Right lobe of liver (tissue), 6 donors: ENCODE measurements around the gene CENPF. TPM values are rescaled to one million over a fixed set of nuclear protein-coding genes. Genes with fewer than 3 reads are reported as not detected.

Experiments
- ATAC-seq, 4 donors: fragments of 200-7000 bp; cut with Tn5 transposase; one replicate each; pipeline ENCODE4 v1.9.1; 2020; ENCODE audit warnings: mild to moderate bottlenecking in 4 of 4, moderate library complexity in 4 of 4
- DNase-seq, 3 donors: peaks; one replicate each; pipeline ENCODE4 v3.0.0-alpha.2; 2020
- H3K27ac ChIP-seq, 3 donors: fragments of 200-600 bp; one replicate each; pipeline ENCODE4 v1.8.0; 2022
- H3K27me3 ChIP-seq, 2 donors: fragments of 200-600 bp; one replicate each; pipeline ENCODE4 v1.8.0; 2022
- H3K36me3 ChIP-seq, 4 donors: fragments of 200-600 bp; sonication (generic) in 1 of 4; one replicate each; pipeline versions ENCODE4 v1.5.1 to v1.8.0; 2017 to 2022; ENCODE audit warnings: control low read depth in 1 of 4
- H3K4me1 ChIP-seq, 4 donors: fragments of 200-600 bp; sonication (generic) in 1 of 4; one replicate each; pipeline versions ENCODE4 v1.5.1 to v1.8.0; 2017 to 2022; ENCODE audit warnings: control low read depth in 1 of 4
- H3K4me3 ChIP-seq, 3 donors: fragments of 200-600 bp; one replicate each; pipeline ENCODE4 v1.8.0; 2022
- H3K9me3 ChIP-seq, 4 donors: fragments of 200-600 bp; sonication (generic) in 1 of 4; one replicate each; pipeline versions ENCODE4 v1.5.1 to v1.8.0; 2017 to 2022; ENCODE audit warnings: control low read depth in 1 of 4
- POLR2A ChIP-seq: fragments of 450-650 bp; IDR thresholded peaks from one replicate; pipeline ENCODE4 v1.6.1; 2017; ENCODE audit warnings: antibody characterized with exemption, mild to moderate bottlenecking
- WGBS: methylation state at CpG from one replicate; pipeline ENCODE4 v1.1.6; 2018; ENCODE audit warnings: low coverage, low lambda C conversion rate; ENCODE audit not compliant: insufficient coverage; ENCODE audit errors: missing lambda C conversion rate; 5-methylcytosine and 5-hydroxymethylcytosine counted together
- intact Hi-C, 2 donors: fragments of 100-400 bp; cut with DNase I; formaldehyde crosslinking; loops; one replicate each; pipeline versions ENCODE4 v1.11.2 to v1.14.1; 2022
- total RNA-seq, 6 experiments: library from RNA; depleted of rRNA in 2 of 6; stranded (reverse); fragments of >200 nt in 2 of 6; fragmentation: NEBNext Ultra II Directional in 3 of 6; extraction: Animal tissue kit (Norgen Biotek cat#: 25700) in 3 of 6; gene quantifications; one replicate each; pipeline versions ENCODE4 v1.1.0 to v1.2.4, GENCODE V29; 2016 to 2023
- TF ChIP-seq, protein P1 (sequence below), 4 donors: fragments of 200-600 bp in 3 of 4; fragments of 450-650 bp in 1 of 4; IDR thresholded peaks; one replicate each; pipeline versions ENCODE4 v1.5.1 to v1.8.0; 2016 to 2022; ENCODE audit warnings: antibody characterized with exemption in 4 of 4, mild to moderate bottlenecking in 2 of 4
- donor health status: DM: no; HTN: yes; CAD: no.
- donor health status: DM: no; HTN: no; CAD: no.
- donor health status: DM: no; HTN: no; CAD: no.
- donor health status: DM: no; HTN: yes; CAD: no.
- donor health status: DM: no; HTN: yes; CAD: no.

The CENPF gene
- total RNA-seq, 6 experiments from 2014 or later, result 0.13 to 3.3 (median 1.0) TPM

- H3K4me3 ChIP-seq, result no peak overlapping the region
- DNase-seq (no peak), ATAC-seq (no peak)
- 85% methylated on average over 1 of the region's 1 CpG for WGBS
- intact Hi-C loops, result no loop called here
- H3K27ac ChIP-seq, result no peak overlapping the region
- no peaks in the 10 kb centered on the region for H3K27me3 ChIP-seq
- TF ChIP-seq POLR2A, result no peak
- TF ChIP-seq, protein P1, sequence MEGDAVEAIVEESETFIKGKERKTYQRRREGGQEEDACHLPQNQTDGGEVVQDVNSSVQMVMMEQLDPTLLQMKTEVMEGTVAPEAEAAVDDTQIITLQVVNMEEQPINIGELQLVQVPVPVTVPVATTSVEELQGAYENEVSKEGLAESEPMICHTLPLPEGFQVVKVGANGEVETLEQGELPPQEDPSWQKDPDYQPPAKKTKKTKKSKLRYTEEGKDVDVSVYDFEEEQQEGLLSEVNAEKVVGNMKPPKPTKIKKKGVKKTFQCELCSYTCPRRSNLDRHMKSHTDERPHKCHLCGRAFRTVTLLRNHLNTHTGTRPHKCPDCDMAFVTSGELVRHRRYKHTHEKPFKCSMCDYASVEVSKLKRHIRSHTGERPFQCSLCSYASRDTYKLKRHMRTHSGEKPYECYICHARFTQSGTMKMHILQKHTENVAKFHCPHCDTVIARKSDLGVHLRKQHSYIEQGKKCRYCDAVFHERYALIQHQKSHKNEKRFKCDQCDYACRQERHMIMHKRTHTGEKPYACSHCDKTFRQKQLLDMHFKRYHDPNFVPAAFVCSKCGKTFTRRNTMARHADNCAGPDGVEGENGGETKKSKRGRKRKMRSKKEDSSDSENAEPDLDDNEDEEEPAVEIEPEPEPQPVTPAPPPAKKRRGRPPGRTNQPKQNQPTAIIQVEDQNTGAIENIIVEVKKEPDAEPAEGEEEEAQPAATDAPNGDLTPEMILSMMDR (IDR thresholded peaks at IDR 0.05), result no peak
- H3K36me3 ChIP-seq, result no peaks in the 10 kb centered on the region
- H3K4me1 ChIP-seq, result no peaks in the 10 kb centered on the region
- H3K9me3 ChIP-seq, result no peaks in the 10 kb centered on the region
Measured at GRCh38 chr1:214702556-214702955, 99.6 kb downstream of the CENPF start.

- 45% methylated on average over 11 of the region's 11 CpGs for WGBS
- TF ChIP-seq, protein P1 (IDR thresholded peaks at IDR 0.05), result no peak
- no peak for TF ChIP-seq POLR2A
- H3K27ac ChIP-seq, result no peak overlapping the region
- ATAC-seq, result no peak
- no peaks in the 10 kb centered on the region for H3K36me3 ChIP-seq
- peaks cover 0 to 2% (median 0%) of the 10 kb centered on the region in 4 donors for H3K9me3 ChIP-seq
- intact Hi-C loops, result no loop called here
- no peaks in the 10 kb centered on the region for H3K27me3 ChIP-seq
- H3K4me3 ChIP-seq, result no peak overlapping the region
- no peak for DNase-seq
- no peaks in the 10 kb centered on the region for H3K4me1 ChIP-seq
Measured at GRCh38 chr1:214707306-214708087, 104.5 kb downstream of the CENPF start.

- Histone ChIP-seq H3K4me1 (no peaks in the 10 kb centered on the region), H3K27ac (no peak overlapping the region), H3K27me3 (no peaks in the 10 kb centered on the region), H3K4me3 (no peak overlapping the region), H3K9me3 (peaks cover 0 to 2% (median 0%) of the 10 kb centered on the region in 4 donors), H3K36me3 (no peaks in the 10 kb centered on the region)
- 31% methylated on average over 1 of the region's 1 CpG for WGBS
- intact Hi-C loops, result no loop called here
- DNase-seq (no peak), ATAC-seq (no peak)
- no peak for TF ChIP-seq POLR2A
- TF ChIP-seq, protein P1 (IDR thresholded peaks at IDR 0.05), result no peak
Measured at GRCh38 chr1:214708321-214708955, 105.4 kb downstream of the CENPF start.

DNA sequence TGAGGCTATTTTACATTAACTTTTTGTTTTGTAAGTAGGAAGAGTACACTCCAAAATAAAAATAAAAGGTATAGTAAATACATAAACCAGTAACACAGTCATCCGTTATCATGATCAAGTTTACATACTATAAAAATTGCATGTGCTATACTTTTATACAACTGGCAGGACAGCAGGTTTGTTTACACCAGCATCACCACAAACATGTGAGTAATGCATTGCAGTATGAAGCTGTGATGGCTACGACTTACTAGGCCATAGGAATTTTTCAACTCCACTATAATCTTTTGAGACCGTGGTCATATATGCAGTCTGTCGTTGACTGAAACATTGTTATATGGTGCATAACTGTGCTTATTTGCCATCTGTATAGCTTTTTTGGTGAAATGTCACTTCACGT, 106.2 kb downstream of the CENPF start:
- TF ChIP-seq, protein P1 (IDR thresholded peaks at IDR 0.05), result no peak
- TF ChIP-seq POLR2A, result no peak
- intact Hi-C loops, result no loop called here
- DNase-seq (no peak), ATAC-seq (no peak)
- 69% methylated on average over 5 of the region's 5 CpGs for WGBS
- Histone ChIP-seq H3K36me3 (no peaks in the 10 kb centered on the region), H3K27ac (no peak overlapping the region), H3K4me3 (no peak overlapping the region), H3K9me3 (peaks cover 0 to 2% (median 0%) of the 10 kb centered on the region in 4 donors), H3K4me1 (no peaks in the 10 kb centered on the region), H3K27me3 (no peaks in the 10 kb centered on the region)
